SJCRH30 (cell line): ENCODE measurements around the gene CHGA. TPM values are rescaled to one million over a fixed set of nuclear protein-coding genes. Genes with fewer than 3 reads are reported as not detected.
A peak's percentile ranks its signal among the peaks of the same experiment; 100 is the strongest.

Experiments used
- DNase-seq, 2 experiments: peaks; one replicate each; pipeline ENCODE4 v3.0.0-alpha.2; 2015 to 2020
- H3K27ac ChIP-seq: fragments of 250-450 bp; sonication (Bioruptor Pico); 2 replicates; pipeline ENCODE4 v1.5.1; 2020; ENCODE audit warnings: mild to moderate bottlenecking, moderate library complexity
- H3K27me3 ChIP-seq: fragments of 250-450 bp; sonication (Bioruptor Pico); 2 replicates; pipeline ENCODE4 v1.5.1; 2020; ENCODE audit warnings: mild to moderate bottlenecking, moderate library complexity
- H3K36me3 ChIP-seq: fragments of 250-450 bp; sonication (Bioruptor Pico); 2 replicates; pipeline ENCODE4 v1.5.1; 2020; ENCODE audit warnings: mild to moderate bottlenecking, moderate library complexity
- H3K4me1 ChIP-seq: fragments of 250-450 bp; sonication (Bioruptor Pico); 2 replicates; pipeline ENCODE4 v1.5.1; 2020; ENCODE audit warnings: mild to moderate bottlenecking, moderate library complexity
- H3K4me3 ChIP-seq: fragments of 250-450 bp; sonication (Bioruptor Pico); 2 replicates; pipeline ENCODE4 v1.5.1; 2020; ENCODE audit warnings: mild to moderate bottlenecking, moderate library complexity
- H3K9me3 ChIP-seq: fragments of 250-450 bp; sonication (Bioruptor Pico); replicated peaks from 2 replicates; pipeline ENCODE4 v1.5.1; 2020; ENCODE audit warnings: mild to moderate bottlenecking, moderate library complexity
- total RNA-seq: library from RNA; depleted of rRNA; stranded (reverse); fragments of >200 nt; shearing (Covaris generic); gene quantifications from 2 replicates; pipeline ENCODE4 v1.2.3, GENCODE V29; 2014

Gene CHGA
- total RNA-seq, 1 experiment from 2014 or later, result not detected

GRCh38 chr14:92964124-92965109, 41.5 kb downstream of the CHGA start:
- peak; percentile 48 to 49 for DNase-seq
- Histone ChIP-seq H3K4me1 (peaks cover 62% of the 10 kb centered on the region), H3K36me3 (peaks cover 6% of the 10 kb centered on the region; the same call in 1 of the 2 replicates), H3K4me3 (no peak overlapping the region), H3K27me3 (no peaks in the 10 kb centered on the region), H3K9me3 (no peaks in the 10 kb centered on the region), H3K27ac (peak overlapping the region; percentile 86)

- H3K4me1 ChIP-seq, result peaks cover 53% of the 10 kb centered on the region
- H3K9me3 ChIP-seq, result no peaks in the 10 kb centered on the region
- peak overlapping the region; percentile 86; the same call in 1 of the 2 replicates for H3K27ac ChIP-seq
- DNase-seq, result no peak
- H3K36me3 ChIP-seq, result peaks cover 6% of the 10 kb centered on the region; the same call in 1 of the 2 replicates
- no peak overlapping the region for H3K4me3 ChIP-seq
- H3K27me3 ChIP-seq, result no peaks in the 10 kb centered on the region
Observed at GRCh38 chr14:92965281-92965680, 42.3 kb downstream of the CHGA start.

- Histone ChIP-seq H3K36me3 (peaks cover 2% of the 10 kb centered on the region; the same call in 1 of the 2 replicates), H3K27ac (no peak overlapping the region), H3K9me3 (no peaks in the 10 kb centered on the region), H3K4me3 (no peak overlapping the region), H3K27me3 (no peaks in the 10 kb centered on the region), H3K4me1 (peaks cover 32% of the 10 kb centered on the region)
- DNase-seq, result no peak
Observed at GRCh38 chr14:92967346-92967926, 44.5 kb downstream of the CHGA start.

GRCh38 chr14:92968291-92969020, 45.5 kb downstream of the CHGA start:
- Histone ChIP-seq H3K9me3 (no peaks in the 10 kb centered on the region), H3K36me3 (peaks cover 3% of the 10 kb centered on the region; the same call in 1 of the 2 replicates), H3K4me1 (peaks cover 22% of the 10 kb centered on the region), H3K4me3 (no peak overlapping the region), H3K27me3 (no peaks in the 10 kb centered on the region), H3K27ac (no peak overlapping the region)
- no peak for DNase-seq

GRCh38 chr14:92969430-92969829, 46.5 kb downstream of the CHGA start:
- H3K27me3 ChIP-seq, result no peaks in the 10 kb centered on the region
- DNase-seq, result no peak
- H3K36me3 ChIP-seq, result peaks cover 3% of the 10 kb centered on the region; the same call in 1 of the 2 replicates
- H3K9me3 ChIP-seq, result no peaks in the 10 kb centered on the region
- no peak overlapping the region for H3K27ac ChIP-seq
- H3K4me3 ChIP-seq, result no peak overlapping the region
- H3K4me1 ChIP-seq, result peaks cover 18% of the 10 kb centered on the region

GRCh38 chr14:92969871-92970270, 46.9 kb downstream of the CHGA start:
- H3K27ac ChIP-seq, result no peak overlapping the region

GRCh38 chr14:92970271-92970670, 47.3 kb downstream of the CHGA start:
- DNase-seq, result no peak
- Histone ChIP-seq H3K4me3 (no peak overlapping the region), H3K27me3 (no peaks in the 10 kb centered on the region), H3K27ac (no peak overlapping the region), H3K9me3 (no peaks in the 10 kb centered on the region), H3K4me1 (peaks cover 11% of the 10 kb centered on the region), H3K36me3 (peaks cover 3% of the 10 kb centered on the region; the same call in 1 of the 2 replicates)

More at GRCh38 chr14:92969871-92970270, 46.9 kb downstream of the CHGA start:
- no peaks in the 10 kb centered on the region for H3K9me3 ChIP-seq
- H3K36me3 ChIP-seq, result peaks cover 3% of the 10 kb centered on the region; the same call in 1 of the 2 replicates
- H3K27me3 ChIP-seq, result no peaks in the 10 kb centered on the region
- no peak for DNase-seq
- no peak overlapping the region for H3K4me3 ChIP-seq
- peaks cover 15% of the 10 kb centered on the region for H3K4me1 ChIP-seq

GRCh38 chr14:92971601-92972180, 48.7 kb downstream of the CHGA start:
- peaks cover 3% of the 10 kb centered on the region; the same call in 1 of the 2 replicates for H3K9me3 ChIP-seq
- DNase-seq, result no peak
- peaks cover 7% of the 10 kb centered on the region for H3K36me3 ChIP-seq
- no peak overlapping the region for H3K4me3 ChIP-seq
- H3K4me1 ChIP-seq, result peaks cover 8% of the 10 kb centered on the region
- H3K27ac ChIP-seq, result no peak overlapping the region
- no peaks in the 10 kb centered on the region for H3K27me3 ChIP-seq

- Histone ChIP-seq H3K27me3 (no peaks in the 10 kb centered on the region), H3K36me3 (peaks cover 18% of the 10 kb centered on the region), H3K27ac (no peak overlapping the region), H3K9me3 (peaks cover 8% of the 10 kb centered on the region; the same call in 1 of the 2 replicates), H3K4me3 (no peak overlapping the region), H3K4me1 (peaks cover 8% of the 10 kb centered on the region)
- DNase-seq, result peak in 1 of 2 experiments; percentile 66
Observed at GRCh38 chr14:92973261-92973797, 50.4 kb downstream of the CHGA start.

- H3K36me3 ChIP-seq, result peaks cover 20% of the 10 kb centered on the region
- H3K27me3 ChIP-seq, result no peaks in the 10 kb centered on the region
- DNase-seq, result no peak
- peaks cover 14% of the 10 kb centered on the region; the same call in 1 of the 2 replicates for H3K9me3 ChIP-seq
- H3K27ac ChIP-seq, result no peak overlapping the region
- no peak overlapping the region for H3K4me3 ChIP-seq
- H3K4me1 ChIP-seq, result peaks cover 8% of the 10 kb centered on the region
Observed at GRCh38 chr14:92973798-92974372, 50.9 kb downstream of the CHGA start.

GRCh38 chr14:92974541-92975345, 51.8 kb downstream of the CHGA start:
- Histone ChIP-seq H3K27ac (no peak overlapping the region), H3K36me3 (peaks cover 20% of the 10 kb centered on the region), H3K9me3 (peaks cover 17% of the 10 kb centered on the region; the same call in 1 of the 2 replicates), H3K4me1 (peaks cover 8% of the 10 kb centered on the region), H3K4me3 (no peak overlapping the region), H3K27me3 (no peaks in the 10 kb centered on the region)
- no peak for DNase-seq

GRCh38 chr14:92976268-92976667, 53.3 kb downstream of the CHGA start:
- Histone ChIP-seq H3K36me3 (peaks cover 20% of the 10 kb centered on the region), H3K4me1 (peaks cover 8% of the 10 kb centered on the region), H3K9me3 (peaks cover 17% of the 10 kb centered on the region; the same call in 1 of the 2 replicates), H3K4me3 (no peak overlapping the region), H3K27me3 (no peaks in the 10 kb centered on the region), H3K27ac (no peak overlapping the region)
- DNase-seq, result no peak
